LoVo (cell line): Measurements from ENCODE around the gene ZYX.
A peak's percentile ranks its signal among the peaks of the same experiment; 100 is the strongest.
"Not testable (repeated sequence)": the region's sequence is repeated elsewhere in the genome, so short reads cannot be mapped to it uniquely, and the experiment has no call there.

Experiments used
- DNase-seq: peaks from one replicate; pipeline ENCODE4 v3.0.0-alpha.2; 2016; ENCODE audit warnings: low spot score

ZYX gene

GRCh38 chr7:143396625-143397556 is 15.7 kb downstream of the ZYX start:
- no peak for DNase-seq

GRCh38 chr7:143397710-143398530 is 16.8 kb downstream of the ZYX start:
- no peak for DNase-seq

- no peak for DNase-seq
Measured at GRCh38 chr7:143398616-143399015, 17.5 kb downstream of the ZYX start.

- no peak for DNase-seq
Measured at GRCh38 chr7:143399151-143399550, 18.0 kb downstream of the ZYX start.

GRCh38 chr7:143399642-143400041 is 18.5 kb downstream of the ZYX start:
- no peak for DNase-seq

GRCh38 chr7:143401265-143401664 is 20.1 kb downstream of the ZYX start:
- no peak for DNase-seq

GRCh38 chr7:143402233-143402632 is 21.1 kb downstream of the ZYX start:
- DNase-seq = not testable (repeated sequence)

- no peak for DNase-seq
Measured at GRCh38 chr7:143405173-143406001, 24.2 kb downstream of the ZYX start.

GRCh38 chr7:143406002-143406357 is 24.8 kb downstream of the ZYX start:
- DNase-seq = no peak

GRCh38 chr7:143407287-143408251 is 26.4 kb downstream of the ZYX start:
- no peak for DNase-seq

- DNase-seq = no peak
Measured at GRCh38 chr7:143408252-143408685, 27.1 kb downstream of the ZYX start.

GRCh38 chr7:143408686-143409561 is 27.8 kb downstream of the ZYX start, which contains the start of gene EPHA1:
TSS of gene EPHA1 (minus strand) at chr7:143408856. CDS start at chr7:143408805, 51 bp downstream.
- DNase-seq = peak; percentile 95

- no peak for DNase-seq
Measured at GRCh38 chr7:143410521-143411004, 29.4 kb downstream of the ZYX start.

GRCh38 chr7:143411976-143412708 is 31.0 kb downstream of the ZYX start:
- DNase-seq = no peak

- no peak for DNase-seq
Measured at GRCh38 chr7:143413123-143413522, 32.0 kb downstream of the ZYX start.

GRCh38 chr7:143415209-143415608 is 34.1 kb downstream of the ZYX start:
- not testable (repeated sequence) for DNase-seq

GRCh38 chr7:143415742-143416397 is 34.7 kb downstream of the ZYX start:
- peak; percentile 49 for DNase-seq

GRCh38 chr7:143416565-143417149 is 35.5 kb downstream of the ZYX start:
- DNase-seq = peak; percentile 78
